ENCODE results near the gene DSCAM. TPM values are rescaled to one million over a fixed set of nuclear protein-coding genes. Genes with fewer than 3 reads are reported as not detected.

Gene DSCAM
- total RNA-seq, 4 donors from 2014 or later: 0.17 TPM; not detected in 3

DNA sequence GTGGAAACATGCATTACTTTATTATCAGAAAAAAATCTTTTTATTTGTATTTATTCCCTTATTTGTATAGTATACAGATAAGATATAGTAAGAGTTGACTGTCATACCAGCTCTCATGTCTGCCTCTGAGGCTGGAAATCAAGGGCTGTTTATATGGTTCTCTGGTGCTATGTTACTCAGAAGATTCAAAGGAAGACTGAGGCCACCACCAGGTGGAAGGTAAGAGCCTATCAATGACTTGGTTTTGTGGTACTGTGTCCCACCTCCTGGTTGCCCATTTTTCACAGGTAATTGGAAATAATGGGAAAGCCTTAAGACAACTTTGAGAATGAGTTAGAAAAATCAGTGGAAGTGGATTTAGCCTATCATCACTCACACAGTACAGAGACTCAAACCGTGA, 342.1 kb downstream of the DSCAM start:
- TF ChIP-seq, protein P1, sequence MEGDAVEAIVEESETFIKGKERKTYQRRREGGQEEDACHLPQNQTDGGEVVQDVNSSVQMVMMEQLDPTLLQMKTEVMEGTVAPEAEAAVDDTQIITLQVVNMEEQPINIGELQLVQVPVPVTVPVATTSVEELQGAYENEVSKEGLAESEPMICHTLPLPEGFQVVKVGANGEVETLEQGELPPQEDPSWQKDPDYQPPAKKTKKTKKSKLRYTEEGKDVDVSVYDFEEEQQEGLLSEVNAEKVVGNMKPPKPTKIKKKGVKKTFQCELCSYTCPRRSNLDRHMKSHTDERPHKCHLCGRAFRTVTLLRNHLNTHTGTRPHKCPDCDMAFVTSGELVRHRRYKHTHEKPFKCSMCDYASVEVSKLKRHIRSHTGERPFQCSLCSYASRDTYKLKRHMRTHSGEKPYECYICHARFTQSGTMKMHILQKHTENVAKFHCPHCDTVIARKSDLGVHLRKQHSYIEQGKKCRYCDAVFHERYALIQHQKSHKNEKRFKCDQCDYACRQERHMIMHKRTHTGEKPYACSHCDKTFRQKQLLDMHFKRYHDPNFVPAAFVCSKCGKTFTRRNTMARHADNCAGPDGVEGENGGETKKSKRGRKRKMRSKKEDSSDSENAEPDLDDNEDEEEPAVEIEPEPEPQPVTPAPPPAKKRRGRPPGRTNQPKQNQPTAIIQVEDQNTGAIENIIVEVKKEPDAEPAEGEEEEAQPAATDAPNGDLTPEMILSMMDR (IDR thresholded peaks at IDR 0.05; ENCODE audit: low read depth): no peak

DNA sequence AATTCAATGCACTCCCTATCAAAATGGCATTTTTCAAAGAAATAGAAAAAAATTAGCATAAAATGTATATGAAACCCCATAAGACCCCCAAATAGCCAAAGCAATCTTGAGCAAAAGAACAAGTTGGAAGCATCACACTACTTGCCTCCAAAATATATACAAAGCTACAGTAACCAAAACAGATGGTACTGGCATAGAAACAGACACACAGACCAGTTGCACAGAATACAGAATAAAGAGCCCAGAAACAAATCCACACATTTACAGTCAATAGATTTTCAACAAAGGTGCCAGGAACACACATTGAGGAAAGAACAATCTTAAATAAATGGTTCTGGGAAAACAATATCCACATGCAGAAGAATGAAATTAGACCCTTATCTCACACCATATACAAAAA, 350.8 kb downstream of the DSCAM start:
- TF ChIP-seq, protein P1 (IDR thresholded peaks at IDR 0.05; ENCODE audit: low read depth): no peak

DNA sequence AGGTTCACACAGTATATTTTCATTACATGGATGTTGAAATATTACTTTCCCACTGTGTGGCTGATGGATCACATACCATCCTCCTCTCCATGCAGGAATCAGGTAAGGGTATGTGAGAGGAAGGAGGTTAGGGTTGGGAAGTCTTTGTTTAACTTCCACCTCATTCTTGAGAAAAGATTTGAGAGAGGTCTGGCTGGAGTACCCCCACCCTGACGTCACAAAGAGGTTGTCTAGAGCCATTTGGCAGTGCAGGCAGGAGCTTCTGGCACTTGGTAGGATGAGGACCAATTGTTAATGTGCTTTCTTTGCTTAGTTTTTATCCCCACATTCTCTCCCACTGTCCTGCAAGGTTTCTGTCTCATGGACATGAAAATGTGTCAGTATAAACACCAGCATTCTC, 356.6 kb downstream of the DSCAM start:
- TF ChIP-seq, protein P1 (IDR thresholded peaks at IDR 0.05; ENCODE audit: low read depth): no peak

DNA sequence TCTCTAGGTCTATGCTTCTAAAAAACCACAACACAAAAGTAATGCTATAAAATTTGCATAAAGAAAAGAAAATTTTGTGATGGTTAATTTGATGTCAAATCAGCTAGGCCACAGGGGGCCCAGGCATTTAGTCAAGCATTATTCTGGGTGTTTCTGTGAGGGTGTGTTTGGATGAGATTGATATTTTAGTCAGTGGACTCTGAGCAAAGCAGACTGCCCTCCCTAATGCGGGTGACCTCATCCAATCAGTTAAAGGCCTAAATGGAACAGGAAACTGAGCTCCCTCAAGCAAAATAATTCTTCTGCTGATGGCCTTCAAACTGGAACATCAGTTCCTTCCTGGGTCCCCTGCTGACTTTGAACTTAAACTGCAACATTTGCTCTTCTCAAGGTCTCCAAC, 358.0 kb downstream of the DSCAM start:
- TF ChIP-seq, protein P1 (IDR thresholded peaks at IDR 0.05; ENCODE audit: low read depth): no peak

DNA sequence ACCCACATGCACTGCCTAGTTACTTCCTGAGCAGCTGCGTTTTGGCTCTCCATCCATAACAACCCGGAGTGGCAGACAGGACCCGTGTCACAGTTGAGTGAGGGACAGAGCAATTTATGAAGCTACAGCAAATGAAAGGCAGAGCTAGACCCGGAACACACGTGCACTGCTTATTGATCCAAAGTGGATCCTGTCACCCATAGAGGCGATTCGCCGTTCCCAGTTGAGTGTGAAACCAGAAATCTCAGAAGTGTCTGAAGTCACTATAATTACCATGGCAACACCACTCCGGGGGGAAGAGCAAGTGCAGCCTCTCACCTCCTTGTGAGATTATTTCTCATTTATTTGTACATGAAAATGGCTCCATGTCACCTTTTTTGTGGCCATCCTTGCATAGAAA, 365.2 kb downstream of the DSCAM start:
- TF ChIP-seq, protein P1 (IDR thresholded peaks at IDR 0.05; ENCODE audit: low read depth): no peak

DNA sequence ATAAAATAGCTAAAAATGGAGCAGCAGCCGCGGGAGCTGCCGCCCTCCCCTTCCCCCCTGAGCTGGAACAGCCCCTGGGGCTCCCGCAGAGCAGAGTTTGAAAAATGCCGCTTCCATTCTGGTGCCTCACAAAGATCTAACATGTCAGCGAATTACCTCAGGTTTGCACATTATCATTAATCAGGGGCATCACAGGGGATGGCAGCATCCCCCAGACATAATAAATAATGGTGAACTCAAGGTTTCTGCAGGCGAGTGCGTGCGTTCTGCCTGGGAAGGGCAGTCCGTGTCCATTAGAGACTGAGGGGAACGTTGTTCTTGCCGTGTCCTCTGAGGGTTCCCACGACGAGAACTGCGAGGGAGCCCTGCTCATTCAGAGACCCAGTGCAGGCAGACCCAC, 372.4 kb downstream of the DSCAM start:
- TF ChIP-seq, protein P1 (IDR thresholded peaks at IDR 0.05; ENCODE audit: low read depth): no peak

DNA sequence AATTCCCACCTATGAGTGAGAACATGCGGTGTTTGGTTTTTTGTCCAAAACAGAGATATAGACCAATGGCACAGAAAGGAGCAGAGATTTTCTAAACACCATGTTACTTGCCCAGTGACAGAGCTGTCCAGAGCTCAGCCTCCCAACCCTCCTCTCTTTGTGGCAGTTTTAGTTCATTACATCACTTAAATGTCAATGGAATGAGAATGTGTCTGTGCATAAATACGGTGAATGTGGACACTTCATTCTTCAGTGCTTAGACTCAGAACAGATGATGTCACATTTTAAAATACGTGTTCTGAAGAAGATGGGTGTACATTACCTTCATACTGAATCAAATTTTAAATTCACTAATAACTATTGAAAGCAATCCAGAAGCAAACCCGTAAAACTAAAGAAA, 374.9 kb downstream of the DSCAM start:
- TF ChIP-seq, protein P1 (IDR thresholded peaks at IDR 0.05; ENCODE audit: low read depth): no peak
